Body of pancreas (tissue), 4 donors: ENCODE results near the gene CHAC2.

Source experiments
- POLR2A ChIP-seq, 3 donors: fragments of 450-650 bp; IDR thresholded peaks; one replicate each; pipeline ENCODE4 v1.6.1; 2016; ENCODE audit warnings: antibody characterized with exemption in 3 of 3, mild to moderate bottlenecking in 2 of 3
- TF ChIP-seq, protein P1 (sequence below), 7 experiments: fragments of 450-650 bp in 4 of 7; fragments of 200-600 bp in 3 of 7; sonication (generic) in 3 of 7; IDR thresholded peaks; one replicate each; pipeline ENCODE4 v1.5.1; 2016 to 2019; ENCODE audit warnings: antibody characterized with exemption in 7 of 7

DNA sequence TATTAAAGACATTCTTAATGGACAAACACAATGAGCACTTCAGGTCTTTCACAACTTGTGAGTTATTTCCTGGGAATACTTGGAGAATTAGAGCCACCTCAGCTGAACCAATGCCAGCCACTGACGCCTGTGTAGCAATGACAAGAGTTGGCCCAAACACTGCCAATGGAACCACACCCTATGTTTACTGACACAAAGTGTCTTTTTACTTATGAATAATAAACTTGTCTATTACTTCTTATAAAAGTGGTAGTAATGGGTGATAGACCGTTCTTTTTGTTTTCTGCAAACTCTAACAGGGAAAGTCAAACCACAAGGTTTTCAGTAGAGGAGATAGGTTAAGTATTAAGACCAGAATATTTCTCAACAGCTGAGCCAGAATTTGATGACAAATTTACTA lies 12.5 kb upstream of the CHAC2 start:
- TF ChIP-seq POLR2A (IDR thresholded peaks at IDR 0.05), result no peak
- TF ChIP-seq, protein P1, sequence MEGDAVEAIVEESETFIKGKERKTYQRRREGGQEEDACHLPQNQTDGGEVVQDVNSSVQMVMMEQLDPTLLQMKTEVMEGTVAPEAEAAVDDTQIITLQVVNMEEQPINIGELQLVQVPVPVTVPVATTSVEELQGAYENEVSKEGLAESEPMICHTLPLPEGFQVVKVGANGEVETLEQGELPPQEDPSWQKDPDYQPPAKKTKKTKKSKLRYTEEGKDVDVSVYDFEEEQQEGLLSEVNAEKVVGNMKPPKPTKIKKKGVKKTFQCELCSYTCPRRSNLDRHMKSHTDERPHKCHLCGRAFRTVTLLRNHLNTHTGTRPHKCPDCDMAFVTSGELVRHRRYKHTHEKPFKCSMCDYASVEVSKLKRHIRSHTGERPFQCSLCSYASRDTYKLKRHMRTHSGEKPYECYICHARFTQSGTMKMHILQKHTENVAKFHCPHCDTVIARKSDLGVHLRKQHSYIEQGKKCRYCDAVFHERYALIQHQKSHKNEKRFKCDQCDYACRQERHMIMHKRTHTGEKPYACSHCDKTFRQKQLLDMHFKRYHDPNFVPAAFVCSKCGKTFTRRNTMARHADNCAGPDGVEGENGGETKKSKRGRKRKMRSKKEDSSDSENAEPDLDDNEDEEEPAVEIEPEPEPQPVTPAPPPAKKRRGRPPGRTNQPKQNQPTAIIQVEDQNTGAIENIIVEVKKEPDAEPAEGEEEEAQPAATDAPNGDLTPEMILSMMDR (IDR thresholded peaks at IDR 0.05), result no peak
